ENCODE results near the gene RNF152.

GRCh38 chr18:61931654-61932379, 39.0 kb upstream of the RNF152 start:
- TF ChIP-seq, protein P1, sequence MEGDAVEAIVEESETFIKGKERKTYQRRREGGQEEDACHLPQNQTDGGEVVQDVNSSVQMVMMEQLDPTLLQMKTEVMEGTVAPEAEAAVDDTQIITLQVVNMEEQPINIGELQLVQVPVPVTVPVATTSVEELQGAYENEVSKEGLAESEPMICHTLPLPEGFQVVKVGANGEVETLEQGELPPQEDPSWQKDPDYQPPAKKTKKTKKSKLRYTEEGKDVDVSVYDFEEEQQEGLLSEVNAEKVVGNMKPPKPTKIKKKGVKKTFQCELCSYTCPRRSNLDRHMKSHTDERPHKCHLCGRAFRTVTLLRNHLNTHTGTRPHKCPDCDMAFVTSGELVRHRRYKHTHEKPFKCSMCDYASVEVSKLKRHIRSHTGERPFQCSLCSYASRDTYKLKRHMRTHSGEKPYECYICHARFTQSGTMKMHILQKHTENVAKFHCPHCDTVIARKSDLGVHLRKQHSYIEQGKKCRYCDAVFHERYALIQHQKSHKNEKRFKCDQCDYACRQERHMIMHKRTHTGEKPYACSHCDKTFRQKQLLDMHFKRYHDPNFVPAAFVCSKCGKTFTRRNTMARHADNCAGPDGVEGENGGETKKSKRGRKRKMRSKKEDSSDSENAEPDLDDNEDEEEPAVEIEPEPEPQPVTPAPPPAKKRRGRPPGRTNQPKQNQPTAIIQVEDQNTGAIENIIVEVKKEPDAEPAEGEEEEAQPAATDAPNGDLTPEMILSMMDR (IDR thresholded peaks at IDR 0.05) = no peak
- TF ChIP-seq POLR2A (IDR thresholded peaks at IDR 0.05) = no peak

All from esophagus squamous epithelium (tissue), 4 donors.